Measurements from ENCODE around the gene IDH3G. TPM values are rescaled to one million over a fixed set of nuclear protein-coding genes. Genes with fewer than 3 reads are reported as not detected.
"Not testable (repeated sequence)": the region's sequence is repeated elsewhere in the genome, so short reads cannot be mapped to it uniquely, and the experiment has no call there.

IDH3G gene
- 10 to 100 TPM; 71.7 to 83.7 (median 77.2) TPM for polyA plus RNA-seq (ENCODE audit: insufficient read length in 3 of 3)

DNA sequence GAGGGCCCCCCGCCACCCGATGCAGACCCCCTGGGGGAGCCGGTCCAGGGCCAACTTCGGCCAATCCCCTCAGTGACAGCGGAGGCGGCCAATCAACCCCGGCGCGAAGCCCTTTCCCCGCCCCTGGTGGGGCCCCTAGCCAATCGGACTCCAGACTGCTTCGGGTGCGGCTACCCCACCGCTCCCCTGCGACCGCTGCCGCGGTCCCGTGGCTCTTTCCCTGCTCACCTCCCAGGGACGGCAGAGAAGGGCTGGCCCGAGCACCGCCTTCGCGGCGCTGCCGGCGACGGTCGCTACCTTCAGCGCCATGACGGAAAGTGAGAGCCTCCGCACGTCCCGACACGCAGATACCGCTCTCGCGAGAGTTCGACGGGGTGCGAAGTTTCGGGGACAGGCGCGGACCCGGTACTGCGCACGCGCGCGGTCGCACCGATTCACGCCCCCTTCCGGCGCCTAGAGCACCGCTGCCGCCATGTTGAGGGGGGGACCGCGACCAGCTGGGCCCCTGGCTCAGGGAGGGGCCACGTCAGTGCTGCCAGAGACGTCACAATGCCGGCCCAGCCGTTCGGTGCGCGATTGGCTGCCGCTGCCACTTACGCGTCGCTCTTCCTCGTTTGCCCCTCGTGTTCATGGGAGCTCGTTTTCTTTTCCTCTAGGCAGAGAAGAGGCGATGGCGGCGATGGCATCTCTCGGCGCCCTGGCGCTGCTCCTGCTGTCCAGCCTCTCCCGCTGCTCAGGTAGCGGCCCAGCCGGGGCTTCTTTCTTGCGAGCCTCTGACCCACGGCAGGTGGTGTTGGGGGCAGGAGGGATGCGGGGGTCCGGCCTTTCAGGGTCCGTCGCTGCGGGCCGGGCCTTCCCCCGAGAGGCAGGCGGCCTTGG, at the start of gene IDH3G, which contains the start of gene SSR4:
IDH3G (minus strand) TSS at position 358 of the 879 bp plus-strand sequence; CDS start at position 309, 49 bp downstream.
SSR4 (plus strand) TSS at position 651 of the 879 bp plus-strand sequence; CDS start at position 671, 20 bp downstream.
- DNase-seq (ENCODE audit: low read depth in 3 of 3, low spot score in 2 of 3): peak; percentile 74 to 81 (median 80)

DNA sequence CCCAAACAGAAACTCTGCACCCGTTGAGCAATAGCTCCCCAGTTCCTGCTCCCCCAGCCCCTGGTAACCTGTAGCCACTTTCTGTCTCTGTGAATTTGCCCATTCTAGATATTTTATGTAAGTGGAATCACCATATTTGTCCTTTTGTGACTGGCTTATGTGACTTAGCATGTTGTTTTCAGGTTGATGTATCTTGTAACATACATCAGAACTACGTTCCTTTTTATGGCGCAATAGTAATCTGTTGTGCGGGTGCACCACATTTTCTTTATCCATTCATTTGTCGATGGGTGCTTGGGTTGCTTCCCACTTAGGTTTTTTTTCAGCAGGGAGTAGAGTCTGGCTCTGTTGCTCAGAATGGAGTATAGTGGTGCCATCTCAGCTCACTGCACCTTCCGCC, 42.7 kb upstream of the IDH3G start:
- no peak for DNase-seq (ENCODE audit: low read depth in 3 of 3, low spot score in 2 of 3)

DNA sequence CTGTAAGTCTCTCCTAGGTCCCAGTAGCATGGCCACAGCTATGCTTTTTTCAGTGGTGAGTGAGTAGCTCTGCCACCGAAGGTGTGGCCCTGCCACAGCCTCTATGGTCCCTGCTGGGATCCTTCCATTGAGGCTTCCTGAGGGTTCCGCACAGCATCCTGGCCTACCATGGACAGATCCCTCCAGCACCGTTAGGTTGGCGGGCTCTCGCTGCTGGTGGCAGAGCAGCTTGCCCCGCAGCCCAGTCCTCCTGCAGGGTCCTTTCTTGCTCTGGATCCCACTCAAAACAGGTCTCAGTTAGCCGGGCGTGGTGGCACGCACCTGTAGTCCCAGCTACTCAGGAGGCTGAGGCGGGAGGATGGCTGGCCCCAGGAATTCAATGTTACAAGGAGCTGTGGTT, 38.6 kb upstream of the IDH3G start:
- DNase-seq (ENCODE audit: low read depth in 3 of 3, low spot score in 2 of 3): no peak

DNA sequence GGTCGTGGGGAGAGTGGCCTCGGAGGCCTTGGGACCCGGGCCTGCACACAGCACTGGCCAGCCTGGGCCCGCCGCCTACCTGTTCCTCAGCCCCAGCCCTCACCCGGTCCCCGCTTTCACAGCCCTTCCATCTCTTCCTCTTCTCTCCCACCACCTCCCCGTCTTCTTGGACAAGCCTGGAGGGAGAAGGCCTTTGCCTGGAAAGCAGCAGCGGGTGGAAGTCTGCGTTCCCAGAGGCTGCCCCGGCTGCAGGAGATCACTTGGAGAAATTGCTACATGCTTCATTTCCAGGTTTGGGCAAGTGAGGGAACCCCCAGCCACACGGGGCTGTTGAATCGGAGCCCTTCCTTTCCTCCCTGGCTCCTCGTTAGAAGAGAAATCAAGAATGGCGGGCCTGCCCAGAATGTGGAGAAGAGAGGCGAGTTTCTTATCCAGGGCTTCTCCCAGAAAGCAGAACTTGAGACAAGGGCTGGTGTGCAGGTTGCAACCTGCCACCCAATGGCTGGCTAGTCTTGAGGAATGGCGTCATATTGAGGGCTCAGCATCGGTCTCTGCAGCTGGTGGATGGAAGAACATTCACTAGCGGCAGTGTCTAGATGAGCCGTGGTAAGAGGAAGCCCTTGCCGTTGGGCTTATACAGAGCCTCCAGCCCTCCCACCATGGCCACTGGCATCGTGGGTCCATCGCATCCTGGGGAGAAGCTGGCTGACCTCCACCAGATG, 37.4 kb upstream of the IDH3G start:
- DNase-seq (ENCODE audit: low read depth in 3 of 3, low spot score in 2 of 3): no peak

DNA sequence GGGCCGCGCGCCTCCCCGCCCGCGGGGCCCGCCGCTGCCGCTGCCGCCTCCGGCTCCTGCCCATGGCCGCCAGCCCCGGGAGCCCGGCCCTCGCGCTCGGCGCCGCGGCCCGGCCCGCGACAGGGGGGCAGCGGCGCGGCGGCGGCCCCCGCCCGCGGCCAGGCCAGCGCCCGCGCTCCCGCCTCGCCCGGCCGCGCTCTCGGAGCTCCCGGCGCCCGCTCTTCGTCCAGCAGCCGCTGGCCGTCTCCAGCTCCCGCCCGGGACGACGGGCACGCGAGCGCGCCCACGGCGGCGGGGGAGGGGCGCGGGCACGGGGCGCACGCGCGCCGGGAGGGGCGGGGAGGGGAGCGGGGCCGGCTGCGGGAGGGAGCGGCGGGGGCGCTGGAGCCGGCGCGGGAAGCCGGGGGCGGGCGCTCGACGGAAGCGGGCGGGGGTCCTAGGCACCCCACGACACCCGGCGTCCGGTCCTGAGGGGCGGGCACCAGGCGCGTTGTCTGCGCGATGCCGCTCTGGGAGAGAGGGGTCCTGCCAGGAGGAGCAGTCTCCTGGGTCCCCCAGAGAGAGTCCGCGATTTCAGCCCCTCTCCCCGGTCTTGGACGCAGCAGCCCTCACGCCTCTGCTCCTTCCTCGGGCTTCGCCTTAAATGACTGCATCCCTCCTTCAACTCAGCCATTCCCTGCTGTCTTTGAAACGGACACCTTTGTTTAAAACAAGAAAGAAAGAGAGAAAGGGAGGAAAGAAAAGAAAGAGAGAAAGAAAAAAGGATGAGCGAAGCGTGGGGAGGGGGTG, 36.7 kb upstream of the IDH3G start:
- DNase-seq (ENCODE audit: low read depth in 3 of 3, low spot score in 2 of 3): no peak

DNA sequence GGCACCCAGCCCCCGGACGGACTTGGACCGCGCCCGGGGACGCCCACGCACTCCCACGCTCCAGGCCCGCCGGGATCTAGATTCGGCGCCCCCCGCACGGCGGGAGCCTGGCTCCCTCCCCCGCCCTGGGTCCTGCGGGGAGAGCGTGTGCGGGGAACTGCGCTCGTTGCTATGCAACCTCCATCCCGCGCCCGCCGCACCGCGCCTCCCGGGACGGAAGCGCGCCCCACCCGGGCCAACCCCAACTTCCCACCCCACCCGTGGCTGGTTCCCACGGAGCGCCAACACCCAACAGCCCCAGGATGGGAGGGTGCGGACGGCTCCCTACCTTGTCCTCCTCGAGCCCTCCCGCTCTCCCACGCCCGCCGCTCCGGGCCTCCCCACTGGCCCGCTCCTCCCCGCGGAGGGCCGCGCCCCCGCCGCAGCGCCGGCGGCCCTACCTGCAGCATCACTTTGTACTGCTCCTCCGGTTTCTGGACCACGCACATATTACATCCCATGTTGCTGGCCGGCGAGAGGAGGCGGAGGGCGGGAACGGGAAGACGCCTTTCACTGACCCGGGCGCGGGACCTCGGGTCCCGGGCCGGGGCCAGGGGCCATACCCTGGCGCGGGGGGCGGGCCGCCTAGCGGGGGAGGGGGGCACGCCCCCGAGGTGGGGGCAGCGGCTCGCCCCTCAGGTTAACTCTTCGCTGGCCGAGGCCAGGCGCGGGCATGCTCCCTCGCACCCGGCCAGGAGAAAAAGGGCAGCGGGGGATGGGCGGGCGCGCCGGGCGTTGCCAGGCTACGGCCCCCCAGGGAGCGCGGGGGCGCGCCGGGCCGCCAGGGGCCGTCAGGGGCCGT, 35.8 kb upstream of the IDH3G start, which contains the start of gene PDZD4:
PDZD4 (minus strand) TSS at position 746 of the 841 bp plus-strand sequence; CDS start at position 500, 246 bp downstream.
- no peak for DNase-seq (ENCODE audit: low read depth in 3 of 3, low spot score in 2 of 3)

DNA sequence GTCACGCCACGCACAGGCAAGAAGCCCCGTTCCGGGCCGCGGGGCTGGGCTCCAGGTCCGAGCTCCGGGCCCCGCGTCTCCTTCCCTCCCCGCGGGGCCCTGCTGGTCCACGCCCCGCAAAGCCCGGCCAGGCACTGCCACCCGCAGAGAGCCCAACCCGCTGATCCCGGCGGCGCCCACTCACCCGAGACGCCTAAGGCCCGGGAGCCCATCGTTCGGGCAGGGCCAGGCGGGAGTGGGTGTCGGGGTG, 35.3 kb upstream of the IDH3G start:
- no peak for DNase-seq (ENCODE audit: low read depth in 3 of 3, low spot score in 2 of 3)

DNA sequence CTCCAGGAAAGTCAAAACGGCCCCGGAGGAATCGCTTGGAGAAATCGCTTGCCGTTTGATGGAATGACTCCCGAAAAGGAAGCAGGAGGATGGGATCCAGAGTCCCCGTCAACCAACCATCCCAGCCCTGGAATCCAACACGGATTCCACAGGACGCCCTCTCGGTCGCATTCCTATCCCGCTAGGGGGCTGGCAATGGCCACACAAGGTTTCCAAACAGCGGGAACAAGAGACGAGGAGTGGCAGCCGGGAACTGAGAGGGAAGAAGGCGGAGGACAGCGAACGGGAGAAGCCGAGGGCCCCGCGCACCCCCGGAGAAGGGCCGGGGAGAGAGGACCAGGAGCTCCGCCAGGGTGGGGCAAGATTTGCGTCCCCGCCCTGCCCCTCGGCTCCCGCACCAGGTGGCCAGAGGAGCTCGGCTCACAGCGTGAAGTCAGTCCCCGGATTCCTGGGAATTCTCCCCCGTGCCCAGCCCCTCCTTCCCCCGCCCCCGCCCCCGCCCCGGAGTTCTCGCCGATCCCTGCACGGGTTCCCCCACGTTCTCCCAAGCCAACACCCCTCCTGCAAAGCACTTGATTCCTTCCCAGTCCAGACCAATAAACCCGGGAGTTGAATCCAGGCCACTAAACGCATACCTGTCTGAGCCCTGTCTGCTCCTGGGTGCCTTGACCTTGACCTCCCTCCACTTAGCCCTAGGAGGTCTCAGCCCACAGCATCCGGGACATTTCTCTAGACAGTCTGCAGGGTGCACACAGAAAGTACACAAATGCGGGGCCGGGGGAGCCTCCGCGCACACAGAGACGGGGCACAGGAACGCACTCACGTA, 34.8 kb upstream of the IDH3G start:
- no peak for DNase-seq (ENCODE audit: low read depth in 3 of 3, low spot score in 2 of 3)

DNA sequence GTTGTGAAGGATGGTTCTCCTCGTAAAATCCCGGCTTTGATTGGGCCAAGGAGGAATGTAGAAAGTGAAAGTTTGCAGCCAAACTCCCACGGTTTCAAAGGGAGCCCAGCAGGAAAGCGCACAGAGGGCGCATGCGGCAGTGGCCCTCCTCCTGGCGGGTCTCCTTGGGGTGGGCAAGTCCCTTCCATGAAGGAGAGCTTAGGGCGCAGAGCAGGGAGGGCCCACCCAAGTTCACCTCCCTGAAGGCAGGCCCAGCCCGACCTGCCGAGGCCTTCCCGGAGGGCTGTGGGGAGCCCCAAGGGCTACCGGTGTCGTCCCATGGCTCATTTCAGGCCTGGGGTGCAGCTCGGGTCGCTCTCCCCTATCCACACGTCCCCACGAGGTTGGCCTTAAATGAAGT, 34.1 kb upstream of the IDH3G start:
- DNase-seq (ENCODE audit: low read depth in 3 of 3, low spot score in 2 of 3): no peak

DNA sequence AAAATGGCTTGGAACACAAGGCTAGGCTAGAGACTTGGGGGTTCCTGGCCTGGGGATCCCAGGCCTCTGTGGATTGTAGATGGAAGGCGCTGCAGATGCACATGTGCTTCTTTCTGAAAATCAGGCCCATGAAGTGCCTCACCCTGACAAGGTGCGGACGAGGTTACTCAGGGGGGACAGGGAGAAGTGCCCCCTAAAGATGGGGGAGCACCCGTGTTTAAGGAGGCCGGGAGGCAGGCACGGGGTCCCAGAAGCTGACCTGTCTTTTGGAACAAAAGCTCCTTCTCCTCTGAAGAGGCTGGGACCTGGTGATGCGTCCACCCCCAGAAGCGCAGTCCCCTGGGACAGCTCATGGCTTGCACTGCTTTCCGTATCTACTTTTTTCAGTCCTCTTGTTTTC, 33.7 kb upstream of the IDH3G start:
- no peak for DNase-seq (ENCODE audit: low read depth in 3 of 3, low spot score in 2 of 3)

DNA sequence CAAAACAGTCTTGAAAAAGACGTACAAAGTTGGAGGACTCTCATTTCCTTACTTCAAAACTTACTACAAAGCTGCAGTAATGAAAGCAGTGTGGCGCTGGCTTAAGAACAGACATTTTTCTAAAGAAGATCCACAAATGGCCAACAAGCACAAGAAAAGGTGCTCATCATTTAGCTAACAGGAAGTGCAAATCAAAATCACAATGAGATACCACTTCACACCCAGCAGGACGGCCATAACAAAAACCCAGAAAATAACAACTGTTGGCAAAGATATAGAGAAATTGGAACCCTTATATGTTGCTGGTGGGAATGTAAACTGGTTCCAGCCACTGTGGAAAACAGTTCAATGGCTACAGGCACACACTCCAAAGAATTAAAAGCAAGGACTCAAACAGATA, 32.8 kb upstream of the IDH3G start:
- DNase-seq (ENCODE audit: low read depth in 3 of 3, low spot score in 2 of 3): no peak

DNA sequence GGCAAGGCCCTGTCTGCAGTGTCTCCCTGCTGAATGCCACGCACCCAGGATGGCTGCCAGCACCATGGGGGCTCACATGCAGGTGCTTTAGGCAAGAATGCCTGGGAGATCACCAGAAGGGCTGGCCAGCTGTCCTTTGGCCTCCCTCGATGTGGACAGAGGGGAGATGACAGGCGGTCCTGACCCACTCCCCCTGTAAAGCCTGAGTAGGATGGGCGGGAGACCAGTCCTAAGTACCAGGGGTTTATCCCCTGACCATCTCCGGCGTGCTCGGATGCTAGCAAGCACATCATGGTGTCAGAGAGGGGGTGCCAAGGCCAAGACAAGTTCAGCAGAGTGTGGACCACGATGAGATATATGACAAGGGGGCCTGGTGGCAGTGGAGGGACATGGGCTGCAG, 30.9 kb upstream of the IDH3G start:
- no peak for DNase-seq (ENCODE audit: low read depth in 3 of 3, low spot score in 2 of 3)

DNA sequence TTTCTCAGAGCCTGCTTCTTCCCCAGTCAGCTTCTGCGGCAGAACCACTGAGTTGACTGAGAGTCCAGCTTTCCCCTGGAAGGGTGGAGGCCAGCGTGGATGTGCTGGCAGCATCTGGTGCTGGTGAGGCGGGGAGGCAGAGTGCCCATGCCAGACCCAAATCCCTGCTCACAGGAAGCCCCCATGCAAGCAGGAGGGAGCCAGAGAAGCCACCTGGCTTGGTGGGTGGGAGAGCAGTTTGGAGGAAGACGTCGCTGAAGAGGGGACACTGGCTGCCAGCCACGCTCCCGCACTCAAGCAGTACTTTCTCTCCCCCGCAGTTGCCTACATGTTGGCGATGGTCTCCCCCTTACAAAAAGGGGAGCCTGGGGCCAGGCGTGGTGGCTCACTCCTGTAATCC, 30.2 kb upstream of the IDH3G start:
- DNase-seq (ENCODE audit: low read depth in 3 of 3, low spot score in 2 of 3): no peak

DNA sequence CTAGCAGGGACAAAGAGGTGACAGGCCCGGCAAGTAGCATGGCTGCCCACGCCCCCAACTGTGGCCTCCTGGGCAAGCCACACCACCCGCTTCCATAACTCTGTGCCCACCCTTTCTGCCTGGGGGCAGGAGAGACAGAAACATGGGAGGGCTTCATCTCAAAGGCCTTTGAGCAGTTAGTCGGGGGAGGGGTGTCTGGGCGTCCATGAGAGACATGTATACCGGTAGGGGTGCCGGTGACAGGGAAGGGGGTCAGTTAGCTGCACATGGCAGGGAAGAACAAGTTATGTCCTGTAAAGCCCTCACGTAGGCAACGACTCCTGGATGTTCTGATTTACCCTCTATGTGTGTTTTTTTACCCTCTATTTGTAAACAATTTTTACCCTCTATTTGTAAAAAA, 26.9 kb upstream of the IDH3G start:
- DNase-seq (ENCODE audit: low read depth in 3 of 3, low spot score in 2 of 3): no peak

DNA sequence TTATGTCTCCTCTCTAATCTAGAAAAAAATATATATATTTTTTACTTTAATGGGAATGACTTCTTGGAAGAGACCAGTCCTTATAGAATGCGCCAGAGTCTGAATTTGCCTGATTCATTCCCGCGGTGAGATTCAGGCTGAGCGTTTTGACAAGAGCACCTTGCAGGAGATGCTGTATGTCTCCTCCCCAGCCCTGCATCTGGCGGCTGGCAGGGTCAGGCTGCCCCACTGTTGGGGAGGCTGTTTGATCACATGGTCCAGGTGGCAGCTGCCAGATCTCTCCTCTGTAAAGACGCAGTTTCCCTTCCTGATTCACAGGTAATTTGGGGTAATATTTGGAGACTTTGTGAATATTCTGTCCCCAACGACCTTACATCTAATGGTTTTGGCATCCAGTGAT, 26.4 kb upstream of the IDH3G start:
- no peak for DNase-seq (ENCODE audit: low read depth in 3 of 3, low spot score in 2 of 3)

DNA sequence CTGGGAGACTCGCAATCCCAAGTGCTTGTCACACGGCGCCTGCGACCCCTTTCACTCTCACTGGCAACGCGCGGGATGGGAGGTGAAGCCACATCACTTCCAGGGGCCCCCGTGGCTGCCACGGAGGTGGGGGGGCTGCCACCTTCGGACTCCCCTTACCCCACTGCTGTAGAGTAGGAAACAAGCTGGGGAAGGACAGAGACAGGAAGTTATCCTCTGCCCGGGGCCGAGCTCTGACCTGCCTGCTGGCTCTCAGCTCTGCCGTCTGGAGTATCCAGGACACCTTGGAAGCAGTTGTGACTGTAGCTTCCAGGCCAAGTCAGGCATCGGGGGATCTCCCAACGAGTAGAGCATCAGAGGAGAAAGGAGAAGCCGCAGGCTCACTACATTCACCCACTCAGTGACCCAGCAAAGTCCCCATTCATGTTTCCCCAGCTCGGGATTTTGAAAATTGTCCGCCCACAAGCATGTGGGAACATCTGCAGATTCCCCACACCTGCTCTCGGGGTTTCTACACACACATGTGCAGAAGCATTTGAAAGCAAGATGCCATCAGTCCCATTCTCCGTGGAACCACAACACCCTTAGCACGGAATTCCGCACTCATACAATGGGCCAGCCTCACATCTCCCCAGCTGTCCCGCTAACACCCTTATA, 25.3 kb upstream of the IDH3G start:
- DNase-seq (ENCODE audit: low read depth in 3 of 3, low spot score in 2 of 3): no peak

DNA sequence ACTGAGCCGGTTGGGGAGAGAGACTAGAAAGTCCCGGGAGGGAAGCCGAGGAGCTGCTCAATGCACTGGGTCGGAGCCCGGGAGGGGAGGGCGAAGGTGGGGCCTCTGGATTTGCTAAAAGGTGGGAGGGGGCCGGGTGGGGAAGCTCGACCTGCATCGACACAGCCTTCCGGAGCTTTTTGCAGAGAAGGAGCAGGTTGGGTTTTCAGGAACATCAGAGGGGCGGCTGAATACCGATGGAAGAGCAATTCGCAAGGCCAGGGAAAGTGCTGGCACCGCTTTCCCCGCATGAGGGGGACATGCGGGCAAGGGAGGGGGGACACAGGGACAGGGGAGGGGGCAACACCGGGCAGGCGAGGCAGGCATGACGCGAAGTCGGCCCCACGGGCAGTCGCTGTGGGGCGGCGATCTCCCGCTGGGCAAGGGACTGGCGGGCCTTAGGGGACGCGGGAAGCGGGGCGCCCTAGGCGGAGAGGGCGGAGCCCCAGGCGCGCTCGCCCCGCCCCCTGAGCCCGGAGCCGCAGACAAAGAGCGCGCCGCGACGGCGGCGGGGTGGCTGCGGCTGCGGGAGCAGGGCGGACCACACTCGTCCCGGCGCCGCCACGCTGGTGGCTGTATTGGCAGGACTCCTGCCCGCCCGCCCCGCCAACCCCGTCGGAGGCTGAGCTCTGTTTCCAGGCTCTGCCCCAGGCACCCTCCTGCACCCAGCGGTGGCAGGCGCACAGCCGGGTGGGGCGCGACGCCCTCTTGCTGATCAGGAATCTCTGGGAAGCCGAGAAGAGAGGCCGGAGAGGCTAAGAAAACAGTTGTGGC, 24.6 kb upstream of the IDH3G start:
- no peak for DNase-seq (ENCODE audit: low read depth in 3 of 3, low spot score in 2 of 3)

DNA sequence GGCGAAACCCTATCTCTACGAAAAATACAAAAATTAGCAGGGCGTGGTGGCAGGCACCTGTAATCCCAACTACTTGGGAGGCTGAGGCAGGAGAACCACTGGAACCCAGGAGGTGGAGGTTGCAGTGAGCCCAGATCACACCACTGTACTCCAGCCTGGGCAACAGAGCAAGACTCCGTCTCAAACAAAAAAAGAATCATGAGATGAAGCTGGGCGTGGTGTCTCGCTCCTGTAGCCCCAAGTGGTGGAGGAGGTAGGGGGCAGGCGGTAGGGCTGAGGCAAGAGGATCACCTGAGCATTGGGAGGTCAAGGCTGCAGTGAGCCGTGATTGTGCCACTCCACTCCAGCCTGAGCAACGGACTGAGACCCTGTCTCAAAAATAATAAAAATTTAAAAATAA, 23.9 kb upstream of the IDH3G start:
- not testable (repeated sequence) for DNase-seq (ENCODE audit: low read depth in 3 of 3, low spot score in 2 of 3)
